GM08714 (cell line): Measurements from ENCODE around the gene KCNQ2.

ENCODE experiments used
- H3K4me3 ChIP-seq: fragments of 200-500 bp; sonication (Bioruptor generic); 2 replicates; pipeline ENCODE4 v1.5.1; 2014; ENCODE audit warnings: mild to moderate bottlenecking, low read length, inconsistent platforms
- ZNF274 ChIP-seq: IDR thresholded peaks from 2 replicates; pipeline ENCODE4 v1.6.1; 2012; ENCODE audit warnings: mild to moderate bottlenecking, low read depth, low read length

Gene KCNQ2

GRCh38 chr20:63402860-63403220, 69.6 kb downstream of the KCNQ2 start:
- no peak for TF ChIP-seq ZNF274
- no peak overlapping the region for H3K4me3 ChIP-seq

GRCh38 chr20:63402181-63402859, 70.1 kb downstream of the KCNQ2 start:
- TF ChIP-seq ZNF274: no peak
- H3K4me3 ChIP-seq: no peak overlapping the region

- no peak overlapping the region for H3K4me3 ChIP-seq
- TF ChIP-seq ZNF274: no peak
These were observed 70.9 kb downstream of the KCNQ2 start for GRCh38 chr20:63401384-63402110.

- no peak overlapping the region for H3K4me3 ChIP-seq
- TF ChIP-seq ZNF274: no peak
These were observed 71.8 kb downstream of the KCNQ2 start for GRCh38 chr20:63400486-63401210.

- H3K4me3 ChIP-seq: no peak overlapping the region
- TF ChIP-seq ZNF274: no peak
These were observed 72.7 kb downstream of the KCNQ2 start for GRCh38 chr20:63399596-63400375.

- TF ChIP-seq ZNF274: no peak
- no peak overlapping the region for H3K4me3 ChIP-seq
These were observed 73.5 kb downstream of the KCNQ2 start for GRCh38 chr20:63398744-63399514.

- no peak overlapping the region for H3K4me3 ChIP-seq
- TF ChIP-seq ZNF274: no peak
These were observed 74.5 kb downstream of the KCNQ2 start for GRCh38 chr20:63397946-63398450.

- no peak for TF ChIP-seq ZNF274
- no peak overlapping the region for H3K4me3 ChIP-seq
These were observed 75.2 kb downstream of the KCNQ2 start for GRCh38 chr20:63397155-63397843.

GRCh38 chr20:63396300-63396699, 76.2 kb downstream of the KCNQ2 start:
- no peak for TF ChIP-seq ZNF274
- H3K4me3 ChIP-seq: no peak overlapping the region

GRCh38 chr20:63395723-63396122, 76.7 kb downstream of the KCNQ2 start:
- TF ChIP-seq ZNF274: no peak
- no peak overlapping the region for H3K4me3 ChIP-seq

- no peak overlapping the region for H3K4me3 ChIP-seq
These were observed 77.5 kb downstream of the KCNQ2 start for GRCh38 chr20:63394920-63395455.

GRCh38 chr20:63394069-63394919, 78.2 kb downstream of the KCNQ2 start:
- no peak for TF ChIP-seq ZNF274
- no peak overlapping the region for H3K4me3 ChIP-seq

More at GRCh38 chr20:63394920-63395455, 77.5 kb downstream of the KCNQ2 start:
- TF ChIP-seq ZNF274: no peak

- no peak for TF ChIP-seq ZNF274
- H3K4me3 ChIP-seq: no peak overlapping the region
These were observed 78.9 kb downstream of the KCNQ2 start for GRCh38 chr20:63393566-63393965.
